Hepatocyte (in vitro differentiated cells): ENCODE data around the gene NUCKS1. TPM values are rescaled to one million over a fixed set of nuclear protein-coding genes. Genes with fewer than 3 reads are reported as not detected.

Experiments
- DNase-seq: peaks from one replicate; pipeline ENCODE4 v3.0.0-alpha.2; 2016; ENCODE audit warnings: low spot score
- H2AFZ ChIP-seq: fragments of 200-600 bp; sonication (generic); 2 replicates; pipeline ENCODE4 v1.6.0; 2016; ENCODE audit warnings: antibody characterized with exemption, mild to moderate bottlenecking
- H3K27ac ChIP-seq: fragments of 200-600 bp; sonication (generic); 2 replicates; pipeline ENCODE4 v1.5.1; 2016; ENCODE audit warnings: mild to moderate bottlenecking
- H3K27me3 ChIP-seq: fragments of 200-600 bp; sonication (generic); 2 replicates; pipeline ENCODE4 v1.6.1; 2016
- H3K36me3 ChIP-seq: fragments of 200-600 bp; sonication (generic); replicated peaks from 2 replicates; pipeline ENCODE4 v1.5.1; 2016; ENCODE audit warnings: low read depth; ENCODE audit not compliant: insufficient read depth
- H3K4me1 ChIP-seq: fragments of 200-600 bp; sonication (generic); 2 replicates; pipeline ENCODE4 v1.5.1; 2016; ENCODE audit warnings: mild to moderate bottlenecking, moderate library complexity; ENCODE audit not compliant: insufficient read depth
- H3K4me2 ChIP-seq: fragments of 200-600 bp; sonication (generic); 2 replicates; pipeline ENCODE4 v1.6.0; 2016
- H3K4me3 ChIP-seq: fragments of 200-600 bp; sonication (generic); 2 replicates; pipeline ENCODE4 v1.5.1; 2016; ENCODE audit warnings: mild to moderate bottlenecking
- H3K79me2 ChIP-seq: fragments of 200-600 bp; sonication (generic); 2 replicates; pipeline ENCODE4 v1.6.0; 2017; ENCODE audit warnings: mild to moderate bottlenecking
- H3K9me2 ChIP-seq: fragments of 200-600 bp; sonication (generic); replicated peaks from 2 replicates; pipeline ENCODE4 v1.6.0; 2017; ENCODE audit warnings: mild to moderate bottlenecking; ENCODE audit not compliant: insufficient read depth
- H3K9me3 ChIP-seq: fragments of 200-600 bp; sonication (generic); 2 replicates; pipeline ENCODE4 v1.5.1; 2016; ENCODE audit warnings: low read depth, mild to moderate bottlenecking
- H4K20me1 ChIP-seq: fragments of 200-600 bp; sonication (generic); 2 replicates; pipeline ENCODE4 v1.6.0; 2016; ENCODE audit warnings: mild to moderate bottlenecking; ENCODE audit not compliant: insufficient read depth, poor library complexity, severe bottlenecking
- EZH2 ChIP-seq: fragments of 200-600 bp; sonication (generic); IDR thresholded peaks from 2 replicates; pipeline ENCODE4 v1.6.1; 2016; ENCODE audit warnings: antibody characterized with exemption, mild to moderate bottlenecking, borderline replicate concordance
- EZH2phosphoT487 ChIP-seq: fragments of 200-600 bp; sonication (generic); IDR thresholded peaks from one replicate; pipeline ENCODE4 v1.6.1; 2018; ENCODE audit warnings: antibody characterized with exemption, mild to moderate bottlenecking, low read depth, moderate library complexity; ENCODE audit not compliant: unreplicated experiment, severe bottlenecking
- WGBS: methylation state at CpG from one replicate; pipeline ENCODE4 v1.1.6; 2016; ENCODE audit warnings: low lambda C conversion rate; ENCODE audit errors: missing lambda C conversion rate; 5-methylcytosine and 5-hydroxymethylcytosine counted together
- polyA plus RNA-seq: library from polyadenylated mRNA; unstranded; fragments of >200 nt; fragmentation: Nextera tagmentation; extraction: Ambion mirVana; gene quantifications from 2 replicates; pipeline ENCODE4 v1.2.1, GENCODE V29; 2016
- total RNA-seq: library from RNA; depleted of rRNA; stranded (reverse); fragments of >200 nt; gene quantifications from 2 replicates; pipeline ENCODE4 v1.2.3, GENCODE V29; 2014
- TF ChIP-seq, protein P1 (sequence below): fragments of 200-600 bp; sonication (generic); IDR thresholded peaks from 2 replicates; pipeline ENCODE4 v1.5.1; 2016; ENCODE audit warnings: antibody characterized with exemption, mild to moderate bottlenecking; ENCODE audit not compliant: poor library complexity

Gene NUCKS1
- total and polyA plus RNA-seq, 2 experiments from 2014 or later, result 28.4 to 143 TPM

DNA sequence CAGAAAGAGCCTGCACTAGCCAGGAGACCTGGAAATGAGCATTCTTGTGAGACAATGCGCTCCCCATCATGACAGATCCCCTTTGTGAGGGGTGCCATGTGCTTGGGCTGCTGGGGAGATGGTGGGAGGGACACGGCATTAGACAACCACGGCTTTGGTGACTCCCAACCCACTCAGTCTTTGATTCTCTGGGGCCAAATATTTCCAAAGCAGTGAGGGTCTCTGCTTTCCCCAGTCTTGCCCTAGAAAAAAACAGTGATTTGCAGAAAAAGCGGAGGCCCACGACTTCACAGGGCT, 79.9 kb downstream of the NUCKS1 start:
- H3K79me2 ChIP-seq, result peaks cover 48% of the 10 kb centered on the region
- no peak for DNase-seq
- WGBS, result 73% methylated on average over 5 of the region's 5 CpGs
- no peak overlapping the region for H3K4me3 ChIP-seq
- no peak overlapping the region for H3K27ac ChIP-seq
- H3K27me3 ChIP-seq, result no peaks in the 10 kb centered on the region
- peaks cover 59% of the 10 kb centered on the region for H3K4me1 ChIP-seq
- no peak overlapping the region for H3K4me2 ChIP-seq
- H3K9me2 ChIP-seq, result no peaks in the 10 kb centered on the region
- H2AFZ ChIP-seq, result no peak overlapping the region
- TF ChIP-seq, protein P1, sequence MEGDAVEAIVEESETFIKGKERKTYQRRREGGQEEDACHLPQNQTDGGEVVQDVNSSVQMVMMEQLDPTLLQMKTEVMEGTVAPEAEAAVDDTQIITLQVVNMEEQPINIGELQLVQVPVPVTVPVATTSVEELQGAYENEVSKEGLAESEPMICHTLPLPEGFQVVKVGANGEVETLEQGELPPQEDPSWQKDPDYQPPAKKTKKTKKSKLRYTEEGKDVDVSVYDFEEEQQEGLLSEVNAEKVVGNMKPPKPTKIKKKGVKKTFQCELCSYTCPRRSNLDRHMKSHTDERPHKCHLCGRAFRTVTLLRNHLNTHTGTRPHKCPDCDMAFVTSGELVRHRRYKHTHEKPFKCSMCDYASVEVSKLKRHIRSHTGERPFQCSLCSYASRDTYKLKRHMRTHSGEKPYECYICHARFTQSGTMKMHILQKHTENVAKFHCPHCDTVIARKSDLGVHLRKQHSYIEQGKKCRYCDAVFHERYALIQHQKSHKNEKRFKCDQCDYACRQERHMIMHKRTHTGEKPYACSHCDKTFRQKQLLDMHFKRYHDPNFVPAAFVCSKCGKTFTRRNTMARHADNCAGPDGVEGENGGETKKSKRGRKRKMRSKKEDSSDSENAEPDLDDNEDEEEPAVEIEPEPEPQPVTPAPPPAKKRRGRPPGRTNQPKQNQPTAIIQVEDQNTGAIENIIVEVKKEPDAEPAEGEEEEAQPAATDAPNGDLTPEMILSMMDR, result no peak
- no peak for TF ChIP-seq EZH2phosphoT487
- H3K36me3 ChIP-seq, result no peaks in the 10 kb centered on the region
- H3K9me3 ChIP-seq, result no peaks in the 10 kb centered on the region
- H4K20me1 ChIP-seq, result no peaks in the 10 kb centered on the region

DNA sequence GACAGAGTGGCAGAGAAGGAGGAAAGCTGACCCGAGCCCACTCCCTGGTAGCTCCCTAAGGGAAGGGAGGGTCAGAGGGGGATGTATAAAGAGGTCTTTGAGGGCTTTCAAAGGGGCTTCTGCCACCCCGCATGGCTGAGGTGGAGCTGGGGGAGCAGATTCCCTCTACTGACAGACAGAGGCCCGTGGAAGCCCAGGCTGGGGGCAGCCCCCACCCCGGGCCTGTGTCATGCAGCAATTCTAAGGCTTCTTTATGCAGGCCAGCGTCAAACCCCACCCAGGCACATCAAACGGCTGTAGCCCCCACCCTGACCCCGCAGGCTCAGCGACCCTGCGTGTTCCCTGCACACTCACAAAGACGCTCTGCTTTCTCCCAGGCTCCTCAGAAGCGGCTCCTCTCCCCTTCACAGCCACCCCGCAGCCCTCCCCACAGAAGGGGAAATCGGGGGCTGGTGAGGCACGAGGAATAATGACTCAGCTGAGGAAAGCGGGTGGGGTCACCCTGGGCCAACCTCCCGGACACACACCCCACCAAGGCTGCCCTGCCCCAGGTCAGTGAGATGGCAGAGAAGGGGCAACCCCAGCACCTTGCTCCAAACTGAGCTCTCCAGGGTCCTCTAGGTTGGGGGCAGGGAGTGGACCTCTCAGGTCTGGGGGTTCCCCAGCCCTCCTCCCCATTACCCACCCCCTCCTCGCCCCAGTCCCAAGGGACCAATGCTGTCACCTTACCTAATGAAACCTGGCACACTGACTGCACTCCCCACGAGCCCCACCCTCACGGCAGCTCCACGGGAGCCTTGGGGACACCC, 80.4 kb downstream of the NUCKS1 start:
- TF ChIP-seq EZH2phosphoT487 (no peak), EZH2 (no peak)
- TF ChIP-seq, protein P1, result no peak
- Histone ChIP-seq H3K79me2 (peaks cover 42% of the 10 kb centered on the region), H2AFZ (no peak overlapping the region), H3K4me3 (no peak overlapping the region), H3K27me3 (no peaks in the 10 kb centered on the region), H3K27ac (no peak overlapping the region), H3K4me1 (peaks cover 56% of the 10 kb centered on the region), H3K36me3 (no peaks in the 10 kb centered on the region), H3K9me2 (no peaks in the 10 kb centered on the region), H4K20me1 (no peaks in the 10 kb centered on the region), H3K9me3 (no peaks in the 10 kb centered on the region), H3K4me2 (no peak overlapping the region)
- DNase-seq, result no peak
- WGBS, result 56% methylated on average over 20 of the region's 20 CpGs

GRCh38 chr1:205668951-205669340, 81.0 kb downstream of the NUCKS1 start:
- 68% methylated on average over 5 of the region's 5 CpGs for WGBS
- H3K27ac ChIP-seq, result no peak overlapping the region

More at GRCh38 chr1:205668951-205669340, 81.0 kb downstream of the NUCKS1 start:
- no peaks in the 10 kb centered on the region for H3K9me3 ChIP-seq
- no peak for DNase-seq
- H4K20me1 ChIP-seq, result no peaks in the 10 kb centered on the region
- no peak for TF ChIP-seq EZH2
- TF ChIP-seq, protein P1, result peak; percentile 13
- peaks cover 56% of the 10 kb centered on the region for H3K4me1 ChIP-seq
- H3K79me2 ChIP-seq, result peaks cover 38% of the 10 kb centered on the region
- no peak overlapping the region for H3K4me2 ChIP-seq
- H3K9me2 ChIP-seq, result no peaks in the 10 kb centered on the region
- H3K36me3 ChIP-seq, result no peaks in the 10 kb centered on the region
- no peak overlapping the region for H2AFZ ChIP-seq
- H3K4me3 ChIP-seq, result no peak overlapping the region
- no peaks in the 10 kb centered on the region for H3K27me3 ChIP-seq
